Prostate gland (tissue), 2 donors: ENCODE measurements around the gene SLC16A10.

Experiments
- CTCF ChIP-seq, 4 experiments: fragments of 200-600 bp in 2 of 4; fragments of 450-650 bp in 2 of 4; sonication (generic) in 2 of 4; IDR thresholded peaks; 1 replicate in 3 of 4; 2 replicates in 1 of 4; pipeline ENCODE4 v1.5.1; 2016 to 2019; ENCODE audit warnings: antibody characterized with exemption in 4 of 4, mild to moderate bottlenecking in 2 of 4, moderate library complexity in 2 of 4
- POLR2A ChIP-seq: fragments of 450-650 bp; IDR thresholded peaks from one replicate; pipeline ENCODE4 v1.6.1; 2016; ENCODE audit warnings: antibody characterized with exemption, mild to moderate bottlenecking
- POLR2AphosphoS5 ChIP-seq: sonication (generic); formaldehyde crosslinking; IDR thresholded peaks from one replicate; pipeline ENCODE4 v1.6.1; 2017; ENCODE audit warnings: antibody characterized with exemption

GRCh38 chr6:111204881-111205280 lies 117.6 kb downstream of the SLC16A10 start:
- TF ChIP-seq CTCF (IDR thresholded peaks at IDR 0.05) (no peak), POLR2AphosphoS5 (no peak), POLR2A (no peak)
